GM21381 (cell line): Measurements from ENCODE around the gene PMPCA.

Source experiments
- ATAC-seq: cut with Tn5 transposase; IDR thresholded peaks from one replicate; pipeline ENCODE4 v1.9.1; 2021; ENCODE audit warnings: mild to moderate bottlenecking, moderate library complexity; ENCODE audit not compliant: unreplicated experiment

Gene PMPCA

DNA sequence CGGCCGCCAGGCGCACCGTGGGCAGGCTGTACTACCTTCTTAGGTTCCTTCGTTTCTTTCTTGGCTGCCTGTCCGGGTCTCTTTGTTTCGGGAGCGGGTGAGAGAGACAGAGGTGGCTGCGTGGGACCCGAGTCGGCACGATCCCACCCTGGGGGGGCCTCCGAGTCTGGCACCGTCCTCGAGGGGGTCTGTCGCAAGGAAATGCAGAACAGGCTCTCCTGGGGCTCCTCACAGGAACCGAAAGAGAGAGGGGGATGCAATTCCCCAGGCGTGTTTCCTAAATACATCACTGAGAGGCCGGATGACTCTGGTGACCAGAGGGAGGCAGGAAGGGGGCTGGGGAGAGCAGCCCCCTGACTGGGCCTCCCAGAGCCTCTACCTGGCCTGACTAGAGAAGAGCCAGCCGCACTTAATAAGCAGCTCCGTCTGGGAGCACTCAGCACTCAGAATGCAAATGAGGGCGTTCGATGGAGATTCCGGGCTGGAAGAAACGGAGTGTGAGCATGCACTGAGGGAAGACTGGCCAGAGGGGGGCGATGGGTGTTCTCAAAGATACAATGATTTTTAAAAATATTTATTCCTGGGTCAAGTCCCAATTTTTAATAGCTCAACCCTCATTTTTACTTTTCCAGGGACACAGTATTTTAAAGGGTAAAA is 40.9 kb downstream of the PMPCA start:
- no peak for ATAC-seq

DNA sequence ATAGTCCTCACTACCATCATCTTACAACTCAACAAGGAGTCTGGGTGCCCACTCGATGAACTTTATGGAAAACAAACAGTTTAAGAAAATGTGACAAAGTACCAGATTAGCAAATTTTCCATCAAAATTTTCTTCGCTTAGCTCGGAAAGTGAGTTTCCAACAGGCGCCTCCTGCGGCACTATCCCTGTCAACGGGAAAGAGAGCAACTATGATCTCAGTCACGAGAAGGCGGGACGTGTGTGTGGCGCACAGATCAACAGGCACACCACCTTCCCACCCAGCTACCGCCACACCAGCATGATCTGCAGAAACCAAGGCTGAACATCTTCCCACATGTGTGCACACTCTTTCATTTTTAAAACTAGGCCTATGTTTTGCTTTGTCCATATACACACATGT is 42.9 kb downstream of the PMPCA start:
- ATAC-seq = no peak

DNA sequence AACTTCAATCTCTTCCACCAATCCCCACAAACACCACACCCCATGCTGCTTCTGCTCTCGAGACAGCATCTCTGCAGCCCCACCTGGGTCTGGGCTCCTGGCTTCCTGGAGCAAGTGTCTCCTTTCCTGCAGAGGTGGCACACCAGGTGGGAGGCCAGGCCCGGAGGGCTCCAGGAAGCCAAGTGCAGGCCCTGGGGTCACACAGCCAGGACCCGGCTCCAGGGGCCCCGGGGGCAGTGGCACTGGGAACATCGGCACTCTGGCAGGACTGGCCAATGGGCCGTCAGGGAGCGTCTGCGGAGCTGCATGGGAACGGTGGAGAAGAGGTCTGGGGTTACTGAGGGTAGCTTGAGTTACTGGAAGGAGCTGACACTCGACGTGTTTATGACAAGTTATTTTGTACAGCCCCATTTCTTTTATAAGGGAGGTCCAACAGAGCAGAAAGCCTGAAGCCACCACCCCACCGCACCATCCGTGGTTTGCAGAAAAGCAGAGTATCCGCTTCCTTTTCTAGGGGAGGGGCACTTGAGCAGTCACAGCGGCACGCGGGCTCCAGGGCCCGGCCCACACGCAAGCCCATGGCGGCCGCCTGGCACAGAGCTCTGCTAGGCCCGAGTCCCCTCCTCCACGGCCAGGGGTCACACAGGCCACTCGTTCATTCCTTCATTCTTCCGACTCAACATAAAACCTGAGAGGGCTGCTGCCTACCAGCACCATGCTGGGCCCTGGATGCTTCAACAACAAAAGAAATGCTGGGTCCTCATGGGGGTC is 43.8 kb downstream of the PMPCA start:
- ATAC-seq = no peak

DNA sequence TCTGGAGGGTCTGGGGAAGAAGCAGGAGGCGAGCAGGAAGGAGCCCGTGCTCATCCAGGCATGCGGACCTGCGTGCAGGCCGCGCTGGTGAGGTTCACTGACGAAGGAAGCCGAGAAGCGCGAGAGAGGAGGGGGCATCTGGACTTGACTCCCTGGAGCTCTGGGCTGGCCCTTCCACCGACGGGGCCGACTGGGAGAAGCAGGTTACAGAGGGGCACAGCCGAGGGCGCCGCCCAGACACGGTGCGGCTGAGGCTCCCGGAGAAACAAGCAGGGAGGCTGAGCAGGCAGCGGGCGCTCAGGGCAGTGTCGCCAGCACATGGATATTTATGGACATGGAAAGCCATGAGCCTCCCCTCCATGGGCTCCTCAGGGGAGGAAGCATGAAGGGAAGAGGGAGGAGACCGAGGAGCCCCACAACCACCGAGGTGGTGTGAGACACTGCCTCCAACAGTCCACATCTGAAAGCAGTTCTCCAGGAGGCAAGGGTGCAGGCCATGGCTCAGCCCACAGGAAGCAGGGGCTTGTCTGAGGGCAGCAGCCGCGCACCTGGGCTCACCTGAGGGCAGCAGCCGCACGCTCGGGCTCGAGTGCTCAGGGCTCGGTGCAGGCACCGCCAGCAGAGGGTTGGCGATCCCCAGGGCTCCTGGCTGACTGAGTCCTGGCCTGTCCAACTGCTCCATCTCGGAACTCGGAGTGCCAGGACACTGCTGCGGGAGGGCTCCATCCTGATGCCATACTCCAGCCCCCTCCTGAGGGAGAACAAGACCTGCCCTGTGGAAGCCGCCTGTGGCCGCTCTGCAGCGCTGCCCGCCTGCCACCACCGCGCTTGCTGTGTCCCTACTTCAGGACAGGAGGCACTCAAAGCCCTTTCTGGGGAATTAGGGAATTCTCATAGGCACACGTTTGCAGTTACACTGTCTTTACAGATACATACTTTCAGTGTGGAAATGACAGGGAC is 44.9 kb downstream of the PMPCA start:
- no peak for ATAC-seq

DNA sequence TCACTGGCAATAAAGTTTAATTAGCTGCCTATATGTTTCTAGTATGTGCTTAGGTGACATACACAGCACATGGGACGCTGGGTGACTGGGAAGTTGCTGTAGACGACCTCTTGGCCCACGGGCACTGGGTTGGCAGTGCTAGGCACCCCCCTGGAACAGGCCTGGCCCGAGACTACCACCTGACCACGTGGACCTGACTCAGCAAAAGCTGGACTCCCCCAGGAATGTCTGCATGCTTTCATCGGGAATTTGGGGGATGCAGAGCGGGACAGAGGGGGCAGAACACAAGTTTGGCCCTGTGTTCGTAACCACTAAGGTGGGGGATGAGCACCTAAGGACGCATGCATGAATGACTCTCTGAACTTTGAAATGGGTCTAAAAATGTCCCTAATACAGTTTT is 45.8 kb downstream of the PMPCA start:
- no peak for ATAC-seq

DNA sequence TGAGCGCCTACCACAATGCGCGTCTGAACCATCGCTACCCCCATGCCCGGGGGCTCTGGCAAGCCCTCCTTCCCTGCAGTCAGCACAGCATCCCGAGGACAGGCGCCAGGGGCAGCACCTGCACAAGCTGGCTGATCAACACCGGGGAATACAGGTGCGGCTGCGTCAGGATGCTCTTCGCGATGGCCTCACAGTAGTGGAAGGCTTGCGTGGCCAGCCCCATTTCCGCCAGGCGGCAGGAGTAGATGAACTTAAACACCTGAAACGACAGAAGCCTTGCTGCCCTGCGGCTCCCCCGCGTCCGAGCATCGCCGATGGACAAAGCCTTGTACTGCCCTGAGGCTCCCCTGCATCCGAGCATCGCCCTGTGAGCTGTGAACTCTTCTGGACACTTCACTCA is 46.9 kb downstream of the PMPCA start:
- ATAC-seq = no peak

DNA sequence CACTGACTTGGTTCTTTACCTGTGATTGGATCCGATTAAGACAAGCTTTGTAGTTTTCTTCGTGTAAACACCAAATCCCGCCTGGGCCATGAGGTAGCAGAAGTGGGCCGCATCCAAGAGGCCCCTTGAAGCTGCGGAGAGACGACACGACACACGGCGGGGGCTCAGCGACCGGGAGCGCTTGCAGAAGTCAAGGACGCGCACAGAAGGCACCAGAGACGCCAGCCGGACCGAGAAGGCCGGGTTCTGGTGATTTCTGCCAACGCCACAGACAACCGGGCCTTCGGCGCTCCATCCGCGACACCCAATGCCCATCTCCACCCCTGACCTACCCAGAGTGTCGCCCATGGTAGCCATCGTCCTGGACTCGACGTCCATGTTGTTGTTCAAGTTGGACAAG is 49.0 kb downstream of the PMPCA start:
- ATAC-seq = no peak

DNA sequence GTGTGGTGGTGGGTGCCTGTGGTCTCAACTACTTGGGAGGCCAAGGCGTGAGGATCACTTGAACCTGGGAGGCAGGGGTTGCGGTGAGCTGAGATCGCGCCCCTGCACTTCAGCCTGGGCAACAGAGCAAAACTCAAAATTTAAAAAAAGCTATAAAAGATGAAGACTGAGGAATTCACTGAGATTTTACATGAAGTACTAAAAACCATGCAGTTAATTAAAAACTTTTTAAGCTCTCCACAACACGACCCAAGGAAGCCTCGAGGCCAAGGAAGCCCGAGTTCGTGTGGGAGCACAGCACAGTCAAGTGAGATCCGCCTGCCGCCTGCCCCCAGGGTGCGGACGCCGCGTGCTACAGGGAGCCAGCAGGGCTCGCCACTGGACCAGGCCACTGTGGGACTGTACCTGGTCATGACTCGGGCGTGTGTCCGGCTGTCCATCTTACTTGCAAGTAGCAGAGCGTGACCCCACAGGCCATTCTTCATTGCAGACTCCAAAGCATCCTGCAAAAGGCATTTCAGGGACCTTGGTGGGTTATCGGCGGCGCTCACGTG is 50.4 kb downstream of the PMPCA start:
- ATAC-seq = no peak

DNA sequence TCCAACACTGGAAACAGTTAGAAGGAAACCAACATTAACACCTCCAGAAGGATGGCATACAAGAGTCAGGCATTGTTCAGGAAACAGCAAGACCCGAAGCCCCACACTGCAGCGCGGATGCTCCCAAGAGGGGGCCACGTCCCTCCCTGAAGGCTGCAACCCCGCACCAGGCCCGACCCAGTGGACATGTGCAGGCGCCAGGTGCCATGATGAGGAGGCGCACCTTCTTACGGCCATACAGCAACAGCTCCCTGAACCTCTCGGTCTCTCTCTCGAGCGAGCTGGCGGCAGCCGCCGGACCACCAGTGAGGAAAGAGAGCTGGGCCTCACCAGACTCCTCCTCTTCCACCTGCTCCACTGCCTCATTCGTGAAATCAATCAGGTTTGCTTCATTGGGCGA is 52.2 kb downstream of the PMPCA start:
- no peak for ATAC-seq

DNA sequence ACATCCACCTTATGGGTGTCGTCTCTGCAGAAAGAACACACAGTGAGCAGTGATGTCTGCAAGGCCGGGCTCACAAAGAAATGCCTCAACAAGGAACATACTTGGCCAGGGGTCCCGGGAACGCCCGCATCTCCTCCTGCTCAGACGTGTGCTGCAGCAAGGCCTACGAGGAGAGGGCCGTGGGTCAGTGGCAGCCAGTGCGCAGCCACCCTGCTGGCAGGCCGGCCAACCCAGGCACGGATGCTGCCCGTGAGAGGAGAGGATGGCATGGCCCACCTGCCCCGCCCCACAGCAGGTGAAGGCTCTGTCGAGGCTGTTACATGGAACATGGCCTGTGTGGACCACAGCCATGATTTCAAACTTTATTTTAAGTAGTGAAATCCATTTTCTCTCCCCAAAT is 53.1 kb downstream of the PMPCA start:
- no peak for ATAC-seq

DNA sequence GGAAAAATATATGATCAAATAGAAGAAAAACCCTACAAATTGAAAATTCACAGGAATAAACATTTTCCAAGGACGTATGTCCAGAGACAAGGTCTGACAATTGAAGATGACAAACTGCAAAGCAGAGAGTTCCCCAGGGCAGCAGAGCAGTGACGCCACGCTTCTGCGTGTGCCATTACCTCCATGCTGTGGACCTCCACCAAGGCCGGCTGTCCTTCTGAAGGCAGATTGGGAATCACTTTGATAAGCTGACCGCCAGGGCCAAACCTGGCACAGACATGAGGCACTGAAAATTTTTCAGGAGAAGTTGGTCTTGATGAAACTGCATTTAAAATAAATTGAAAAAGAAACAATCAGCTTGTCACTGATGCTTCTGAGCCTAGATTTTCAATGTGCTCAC is 53.8 kb downstream of the PMPCA start:
- ATAC-seq = no peak

DNA sequence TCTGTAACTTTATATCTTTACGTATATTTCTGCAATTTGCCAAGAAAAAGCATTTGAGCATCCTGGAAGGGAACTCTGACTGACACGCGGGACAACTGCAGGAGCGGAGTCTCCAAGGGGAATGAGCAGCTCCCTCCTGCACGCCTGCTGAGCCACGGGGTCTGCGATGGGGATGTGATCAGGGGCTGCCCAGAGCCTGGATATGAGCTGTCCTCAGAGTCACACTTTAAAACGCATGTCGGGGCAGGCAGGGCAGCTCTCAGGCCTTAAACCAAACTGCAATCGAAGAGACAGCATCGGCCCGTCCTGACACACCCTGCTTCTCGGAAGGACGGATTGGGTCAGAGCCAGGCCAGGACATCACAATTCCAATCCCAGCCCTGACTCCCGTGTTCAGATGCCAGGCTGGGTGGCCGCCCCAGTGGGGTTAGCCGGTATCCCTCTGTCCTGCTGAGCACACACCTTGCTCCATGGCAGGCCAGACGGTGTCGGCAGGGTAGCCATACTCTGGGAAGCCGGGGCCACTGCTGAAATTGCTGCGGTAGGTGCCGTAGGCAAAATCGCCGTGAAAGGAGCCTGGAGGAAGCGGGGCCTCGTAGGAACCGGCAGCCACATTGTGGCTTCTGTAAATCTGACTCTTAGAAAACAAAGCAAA is 55.2 kb downstream of the PMPCA start:
- ATAC-seq = no peak

DNA sequence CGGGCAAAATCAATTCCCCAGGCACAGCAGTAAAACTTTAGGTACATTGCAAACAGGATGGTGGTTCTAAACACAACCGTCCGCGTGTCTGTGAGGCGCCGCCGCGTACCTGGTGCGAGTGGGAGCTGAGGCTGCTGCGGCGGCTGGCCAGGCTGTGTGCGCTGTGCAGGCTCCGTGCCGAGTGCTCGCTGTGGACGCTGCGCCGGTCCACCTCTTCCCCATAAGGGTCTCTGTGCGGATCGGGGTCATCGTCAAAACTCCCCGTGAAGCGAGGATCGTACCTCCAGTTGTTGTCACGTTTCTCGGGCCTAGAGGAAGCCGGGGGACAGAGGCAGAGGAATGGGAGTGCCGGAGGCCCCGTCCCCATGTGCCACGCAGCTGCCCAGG is 55.7 kb downstream of the PMPCA start:
- ATAC-seq = no peak

DNA sequence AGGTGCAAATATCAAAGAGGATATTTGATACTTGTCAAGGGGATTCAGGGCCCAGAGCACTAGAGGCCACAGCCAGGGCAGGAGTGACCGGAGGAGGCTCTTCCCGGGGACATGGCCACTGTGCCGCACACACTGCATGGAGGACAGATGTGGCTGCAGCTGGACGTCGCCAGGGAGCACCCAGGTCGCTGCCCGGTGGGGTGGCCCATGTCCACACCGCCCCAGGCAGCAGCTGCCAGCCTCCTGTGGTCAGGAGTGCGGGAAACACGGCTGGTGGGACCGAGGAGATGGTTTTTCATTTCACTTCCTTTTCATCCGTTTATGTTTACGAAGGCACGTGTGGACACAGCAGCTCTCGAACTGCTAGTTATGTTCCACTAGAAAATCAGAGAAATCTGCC is 57.3 kb downstream of the PMPCA start:
- no peak for ATAC-seq

DNA sequence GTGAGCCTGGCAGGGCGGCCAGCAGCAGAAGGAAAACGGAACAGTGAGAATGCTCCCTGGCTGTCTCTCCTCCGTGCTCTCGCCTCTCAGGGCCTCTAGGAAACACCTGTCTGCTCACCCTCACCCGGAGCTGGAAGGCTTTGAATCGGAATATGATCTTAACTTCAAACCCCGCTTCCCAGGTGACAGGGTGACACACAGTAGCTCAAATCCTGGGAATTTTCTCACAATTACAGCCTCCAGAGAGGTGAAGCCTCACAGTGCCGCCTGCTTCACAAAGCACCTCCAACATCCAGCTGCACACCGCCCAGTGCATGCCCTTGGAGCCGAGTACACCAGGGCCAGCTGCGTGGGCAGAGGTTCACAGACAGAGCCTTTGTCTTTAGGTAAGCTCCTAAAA is 59.9 kb downstream of the PMPCA start:
- no peak for ATAC-seq

DNA sequence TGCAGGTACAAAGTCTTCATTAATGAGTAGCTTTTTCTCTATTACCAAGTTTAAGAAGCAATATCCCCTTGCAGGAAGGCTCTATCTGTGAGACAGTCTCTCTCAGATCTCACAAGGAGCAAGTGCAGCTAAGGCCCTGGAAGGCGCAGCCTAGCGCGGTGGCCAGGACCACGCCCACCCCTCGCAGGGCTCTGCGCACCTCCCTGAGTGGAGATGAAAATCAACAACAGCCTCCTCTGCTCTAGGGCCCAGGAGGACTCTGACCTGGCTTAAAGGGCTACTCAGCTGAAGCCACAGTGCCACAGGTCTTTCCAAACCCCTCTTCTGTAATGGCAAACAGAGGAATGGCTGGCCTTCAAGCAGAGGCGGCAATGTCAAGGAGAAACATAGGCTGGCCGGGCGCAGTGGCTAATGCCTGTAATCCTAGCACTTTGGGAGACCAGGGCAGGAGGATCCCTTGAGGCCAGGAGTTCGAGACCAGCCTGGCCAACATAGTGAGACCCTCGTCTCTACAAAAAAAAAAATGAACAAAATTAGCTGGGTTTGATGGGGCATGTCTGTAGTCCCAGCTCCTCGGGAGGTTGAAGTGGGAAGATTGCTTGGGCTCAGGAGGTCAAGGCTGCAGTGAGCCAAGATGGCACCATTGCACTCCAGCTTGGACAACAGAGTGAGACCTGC is 60.5 kb downstream of the PMPCA start:
- no peak for ATAC-seq

DNA sequence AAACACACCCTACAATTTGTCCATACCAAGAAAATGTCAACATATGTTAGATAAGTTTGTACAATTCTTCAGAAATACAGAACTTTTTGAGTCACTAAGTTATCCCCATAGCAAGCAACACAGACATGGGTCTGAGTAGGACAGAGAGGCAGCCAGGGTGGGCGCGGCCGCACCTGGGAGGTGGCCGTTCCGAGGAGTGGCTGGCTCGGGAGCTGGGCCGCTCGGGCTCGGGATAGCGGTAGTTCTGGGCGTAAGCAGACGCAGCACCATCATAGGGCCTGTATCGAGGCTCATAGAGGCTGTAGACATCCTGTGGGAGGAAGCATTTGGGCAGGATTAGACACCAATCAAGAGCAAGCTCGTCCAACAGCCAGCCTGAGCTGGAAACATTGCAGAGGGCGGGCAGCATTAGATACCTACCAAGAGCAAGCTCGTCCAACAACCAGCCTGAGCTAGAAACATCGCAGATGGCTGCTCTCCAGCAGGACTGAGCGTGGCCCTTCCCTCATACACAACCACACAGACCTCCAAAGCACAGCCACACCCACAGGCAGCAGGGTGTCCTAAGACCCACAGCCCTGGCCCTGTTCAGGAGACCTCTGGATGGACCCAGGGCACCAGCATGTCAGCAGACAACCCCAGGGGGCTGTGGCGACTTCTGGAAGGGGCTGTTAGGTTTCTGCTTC is 61.5 kb downstream of the PMPCA start:
- no peak for ATAC-seq

DNA sequence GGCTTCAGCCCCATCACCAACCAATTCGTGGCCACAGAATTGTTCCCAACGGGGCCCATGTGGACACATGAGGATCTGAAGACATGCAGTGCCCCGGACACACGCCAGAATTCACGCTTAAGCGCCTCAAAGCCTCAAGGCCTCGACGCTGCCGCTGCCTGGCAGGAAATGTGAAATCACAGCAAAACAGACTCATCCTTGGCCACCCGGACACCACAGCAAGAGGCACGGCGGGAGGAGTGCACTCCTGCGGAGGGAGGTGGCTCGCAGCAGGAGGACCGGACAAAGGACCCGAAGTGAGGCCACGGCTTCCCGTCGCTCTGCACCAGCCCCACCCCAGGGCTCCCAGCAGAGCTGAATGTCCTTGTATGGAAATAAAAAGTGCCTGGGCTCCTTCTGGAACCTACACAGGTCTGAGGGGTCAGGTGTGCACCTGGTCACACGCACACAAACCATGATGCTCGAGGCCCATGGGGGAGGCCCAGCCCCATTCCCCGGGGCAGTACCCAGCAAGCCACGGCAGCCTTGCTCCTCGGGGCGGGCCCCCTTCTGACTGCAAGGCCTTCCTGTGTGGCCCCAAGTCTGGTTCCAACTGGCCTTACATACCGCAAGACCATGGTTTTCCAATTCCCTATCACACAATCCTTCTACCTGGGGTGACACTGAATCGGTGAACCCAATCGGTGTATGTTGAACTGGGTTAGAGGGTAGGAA is 62.3 kb downstream of the PMPCA start:
- no peak for ATAC-seq

DNA sequence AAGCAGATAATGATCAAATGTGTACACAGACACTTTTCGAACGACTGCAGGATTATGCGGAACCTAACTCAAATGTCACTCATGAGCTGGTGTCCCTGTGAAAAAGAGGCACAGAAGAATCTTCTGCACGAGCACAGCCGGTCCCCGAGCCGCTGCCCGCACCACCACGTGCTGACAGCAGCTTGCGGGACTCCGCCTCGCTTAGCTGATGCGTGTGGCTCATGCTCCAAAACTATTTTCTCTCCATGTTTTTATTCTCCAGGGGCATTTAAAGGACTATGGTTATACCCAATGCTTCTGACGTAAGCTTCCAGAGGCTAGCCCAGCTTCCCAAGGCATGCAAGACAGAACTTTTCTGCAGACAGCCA is 62.9 kb downstream of the PMPCA start:
- no peak for ATAC-seq
